Esophagus muscularis mucosa (tissue), 4 donors: Measurements from ENCODE around the gene EFCAB7.

ENCODE experiments used
- EP300 ChIP-seq: sonication (generic); formaldehyde crosslinking; IDR thresholded peaks from one replicate; pipeline ENCODE4 v1.6.1; 2017; ENCODE audit warnings: antibody characterized with exemption
- POLR2A ChIP-seq: fragments of 450-650 bp; IDR thresholded peaks from one replicate; pipeline ENCODE4 v1.6.1; 2017; ENCODE audit warnings: antibody characterized with exemption, moderate library complexity, mild to moderate bottlenecking, low read depth
- POLR2AphosphoS5 ChIP-seq, 2 donors: sonication (generic); formaldehyde crosslinking; IDR thresholded peaks; one replicate each; pipeline ENCODE4 v1.6.1; 2017; ENCODE audit warnings: antibody characterized with exemption in 2 of 2
- TF ChIP-seq, protein P1 (sequence below), 3 experiments: fragments of 200-600 bp in 2 of 3; fragments of 450-650 bp in 1 of 3; sonication (generic) in 2 of 3; IDR thresholded peaks; one replicate each; pipeline ENCODE4 v1.5.1; 2017 to 2019; ENCODE audit warnings: antibody characterized with exemption in 3 of 3, mild to moderate bottlenecking in 2 of 3, moderate library complexity in 1 of 3

DNA sequence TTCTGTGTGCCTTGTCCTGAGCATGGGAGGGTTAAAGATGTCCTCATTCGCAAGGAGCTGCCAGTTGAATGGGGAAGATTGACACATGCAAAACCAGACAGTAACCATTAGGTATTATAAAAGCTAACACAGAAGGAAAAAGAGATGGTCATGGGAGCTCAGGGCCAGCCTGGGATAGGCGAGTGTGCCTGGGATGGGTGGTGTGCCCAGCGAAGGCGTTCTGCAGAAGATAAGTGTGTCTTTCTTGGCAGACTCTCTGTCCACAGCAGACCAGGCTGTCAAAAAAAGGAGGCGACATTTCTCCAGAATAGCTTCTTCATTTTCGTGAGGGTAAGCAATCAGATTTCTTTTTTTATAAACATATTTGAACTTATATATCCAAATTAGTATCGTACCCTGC lies 84.0 kb downstream of the EFCAB7 start:
- no peak for TF ChIP-seq POLR2A
- no peak for TF ChIP-seq POLR2AphosphoS5 (IDR thresholded peaks at IDR 0.05)
- TF ChIP-seq, protein P1, sequence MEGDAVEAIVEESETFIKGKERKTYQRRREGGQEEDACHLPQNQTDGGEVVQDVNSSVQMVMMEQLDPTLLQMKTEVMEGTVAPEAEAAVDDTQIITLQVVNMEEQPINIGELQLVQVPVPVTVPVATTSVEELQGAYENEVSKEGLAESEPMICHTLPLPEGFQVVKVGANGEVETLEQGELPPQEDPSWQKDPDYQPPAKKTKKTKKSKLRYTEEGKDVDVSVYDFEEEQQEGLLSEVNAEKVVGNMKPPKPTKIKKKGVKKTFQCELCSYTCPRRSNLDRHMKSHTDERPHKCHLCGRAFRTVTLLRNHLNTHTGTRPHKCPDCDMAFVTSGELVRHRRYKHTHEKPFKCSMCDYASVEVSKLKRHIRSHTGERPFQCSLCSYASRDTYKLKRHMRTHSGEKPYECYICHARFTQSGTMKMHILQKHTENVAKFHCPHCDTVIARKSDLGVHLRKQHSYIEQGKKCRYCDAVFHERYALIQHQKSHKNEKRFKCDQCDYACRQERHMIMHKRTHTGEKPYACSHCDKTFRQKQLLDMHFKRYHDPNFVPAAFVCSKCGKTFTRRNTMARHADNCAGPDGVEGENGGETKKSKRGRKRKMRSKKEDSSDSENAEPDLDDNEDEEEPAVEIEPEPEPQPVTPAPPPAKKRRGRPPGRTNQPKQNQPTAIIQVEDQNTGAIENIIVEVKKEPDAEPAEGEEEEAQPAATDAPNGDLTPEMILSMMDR (IDR thresholded peaks at IDR 0.05), result no peak
- no peak for TF ChIP-seq EP300
